T-helper 1 cell (primary cell): ENCODE measurements around the gene PIGH.
A peak's percentile ranks its signal among the peaks of the same experiment; 100 is the strongest.
"Not testable (repeated sequence)": the region's sequence is repeated elsewhere in the genome, so short reads cannot be mapped to it uniquely, and the experiment has no call there.

Experiments used
- DNase-seq, 5 donors: peaks; one replicate each; pipeline ENCODE4 v3.0.0-alpha.2; 2012 to 2020

PIGH gene

DNA sequence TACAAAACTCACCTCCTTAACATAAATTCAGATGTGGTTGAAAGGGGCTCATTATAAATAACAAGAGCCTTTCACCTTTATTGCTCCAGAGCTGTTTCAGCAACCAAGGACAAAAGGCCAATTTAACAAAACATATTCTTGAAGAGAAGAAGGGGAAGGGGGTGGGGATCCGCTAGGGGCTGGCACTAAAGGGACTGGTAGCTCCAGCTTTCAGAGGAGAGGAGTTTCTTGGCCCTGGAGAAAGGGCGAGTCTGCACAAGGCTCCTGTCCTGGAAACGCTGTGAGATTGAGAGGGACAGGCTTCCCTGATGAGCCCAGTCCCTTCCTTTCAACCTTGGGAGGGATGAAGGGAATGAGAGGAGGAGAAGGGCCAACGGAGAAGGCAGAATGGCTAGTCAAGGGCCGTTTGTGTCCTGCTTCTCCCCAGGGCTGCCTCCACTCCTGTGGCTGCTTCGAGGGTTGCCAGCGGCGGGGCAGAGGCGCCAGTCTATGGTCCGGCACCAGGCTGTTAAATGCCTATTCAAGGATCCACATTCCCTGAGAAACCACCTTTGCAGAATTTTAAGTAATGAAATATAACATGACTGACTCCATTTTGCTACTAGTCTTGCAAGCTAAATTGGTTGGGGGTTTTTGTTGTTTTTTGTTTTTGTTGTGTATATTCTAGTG lies 9.7 kb upstream of the PIGH start:
- no peak for DNase-seq

GRCh38 chr14:67607646-67608045 lies 7.6 kb upstream of the PIGH start:
- DNase-seq = no peak

DNA sequence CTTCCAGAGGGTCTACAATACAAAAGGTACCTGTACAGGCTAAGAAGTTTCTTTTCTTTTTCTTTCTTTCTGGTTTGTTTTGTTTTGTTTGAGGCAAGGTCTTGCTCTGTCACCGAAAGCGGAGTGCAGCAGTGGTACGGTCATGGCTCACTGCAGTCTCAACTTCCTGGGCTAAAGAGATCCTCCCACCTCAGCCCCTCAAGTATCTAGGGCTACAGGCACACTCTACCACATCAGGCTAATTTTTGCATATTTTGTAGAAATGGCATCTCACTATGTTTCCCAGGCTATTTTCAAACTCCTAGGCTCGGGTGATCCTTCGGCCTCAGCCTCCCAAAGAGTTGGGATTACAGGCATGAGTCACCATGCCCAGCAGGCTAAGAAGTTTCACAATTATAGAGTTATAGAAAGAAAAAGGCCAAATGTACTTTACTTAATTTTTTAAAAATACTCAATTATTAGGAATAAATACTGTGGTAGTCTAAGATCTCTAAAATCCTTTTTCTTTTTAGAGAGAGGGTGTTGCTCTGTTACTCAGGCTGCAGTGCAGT lies 3.0 kb upstream of the PIGH start:
- no peak for DNase-seq

- no peak for DNase-seq
These were observed 2.0 kb upstream of the PIGH start for GRCh38 chr14:67602076-67602475.

DNA sequence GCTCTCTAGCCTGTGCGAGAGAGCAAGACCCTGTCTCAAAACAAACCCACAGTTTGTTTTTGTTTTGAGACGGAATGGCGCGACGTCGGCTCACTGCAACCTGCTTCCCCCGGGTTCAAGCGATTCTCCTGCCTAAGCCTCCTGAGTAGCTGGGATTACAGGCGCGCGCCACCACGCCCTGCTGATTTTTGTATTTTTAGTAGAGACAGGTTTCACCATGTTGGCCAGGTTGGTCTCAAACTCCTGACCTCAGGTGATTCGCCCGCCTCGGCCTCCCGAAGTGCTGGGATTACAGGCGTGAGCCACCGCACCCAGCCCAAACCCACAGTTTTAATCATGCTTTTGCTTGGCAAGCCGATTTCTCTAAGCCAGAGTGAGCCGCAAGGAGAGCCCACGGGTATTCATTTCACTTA lies 500 bp upstream of the PIGH start:
- not testable (repeated sequence) for DNase-seq

DNA sequence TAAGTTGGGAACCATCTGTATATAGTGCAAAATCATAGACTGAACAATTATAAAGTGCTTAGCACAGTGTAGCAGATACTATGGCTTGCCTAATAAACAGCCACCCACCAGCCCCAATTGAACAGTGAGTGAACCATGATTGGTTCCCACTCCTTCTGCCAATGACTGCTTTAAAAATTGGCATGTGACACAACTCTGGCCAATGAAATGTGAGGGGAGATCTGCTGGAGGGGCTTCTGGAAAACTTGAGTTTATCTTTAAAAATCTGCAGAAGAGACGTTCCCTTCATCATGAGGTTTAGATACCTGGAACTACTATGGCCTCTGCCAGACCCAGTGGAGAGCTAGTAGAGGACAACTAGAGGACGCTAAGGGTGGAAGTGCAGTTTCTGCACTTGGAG lies 4.7 kb downstream of the PIGH start:
- DNase-seq = no peak

GRCh38 chr14:67593650-67594049 lies 6.4 kb downstream of the PIGH start:
- not testable (repeated sequence) for DNase-seq

DNA sequence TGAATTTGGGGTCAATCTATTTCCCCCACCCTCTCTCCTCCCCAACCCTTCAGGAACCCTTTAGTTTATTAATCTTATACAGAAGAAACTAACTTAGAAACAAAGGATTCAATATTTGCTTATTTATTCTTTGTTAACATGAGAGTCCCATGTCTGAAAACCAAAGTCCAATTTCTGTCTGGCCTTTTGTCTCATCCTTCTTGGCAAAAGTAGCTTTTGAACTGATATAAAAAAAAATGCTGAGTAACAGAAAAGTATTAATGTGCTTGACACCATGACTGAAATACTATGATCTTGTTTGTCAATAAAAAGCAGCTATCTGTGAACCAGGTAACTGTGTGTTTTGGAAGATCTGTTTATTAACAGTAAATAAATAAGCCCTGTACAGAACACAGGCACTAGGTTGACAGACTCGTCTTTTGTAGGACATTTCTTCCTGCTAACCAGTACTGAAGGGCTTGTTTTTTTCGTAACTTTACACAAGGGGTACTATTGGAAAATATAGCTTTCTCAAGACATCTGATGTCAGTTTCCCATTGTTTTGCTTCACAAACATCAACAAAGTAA lies 10.8 kb downstream of the PIGH start:
- DNase-seq = no peak

DNA sequence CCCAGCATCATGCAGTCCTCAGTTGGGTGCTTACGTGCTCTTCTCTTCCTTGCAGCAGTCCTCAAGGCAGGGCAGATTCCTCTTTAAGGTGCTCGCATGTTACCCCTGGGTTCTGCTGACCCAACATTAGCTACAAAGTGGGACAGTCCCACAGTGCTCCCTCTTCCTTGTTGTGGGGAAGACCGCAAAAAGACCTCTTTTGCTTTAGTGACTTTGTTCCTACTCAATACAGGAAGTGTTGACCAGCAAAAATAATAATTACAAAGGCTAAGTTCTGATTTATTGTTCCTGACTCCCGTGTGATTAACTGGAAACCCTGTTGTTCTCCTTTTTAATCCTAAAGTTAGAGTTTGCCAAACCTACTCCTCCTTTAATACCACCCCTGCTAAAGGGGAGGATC lies 13.7 kb downstream of the PIGH start:
- no peak for DNase-seq

GRCh38 chr14:67584978-67585377 lies 15.1 kb downstream of the PIGH start:
- no peak for DNase-seq

- peak in 1 of 5 donors; percentile 29 for DNase-seq
These were observed 16.1 kb downstream of the PIGH start for GRCh38 chr14:67583711-67584644.

GRCh38 chr14:67582061-67582460 lies 18.0 kb downstream of the PIGH start:
- no peak for DNase-seq

DNA sequence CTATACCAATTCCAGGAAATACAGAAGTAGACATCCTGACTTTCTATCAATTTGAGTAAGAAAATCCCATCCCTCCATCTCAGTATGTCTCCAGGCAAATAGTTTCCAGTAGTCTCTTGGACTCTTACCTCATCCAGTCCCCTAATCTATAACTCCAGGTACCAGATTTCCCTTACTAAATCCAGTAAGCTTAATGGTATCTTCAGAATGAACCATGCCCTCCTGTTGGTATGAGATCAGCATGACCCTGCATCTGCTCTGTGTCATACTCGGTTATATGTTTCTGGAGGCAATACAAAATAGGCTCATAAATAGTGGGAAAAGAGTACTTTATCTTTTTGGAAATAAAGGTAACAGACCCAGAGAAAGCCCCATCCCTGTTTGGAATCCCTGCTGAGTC lies 18.4 kb downstream of the PIGH start:
- DNase-seq = no peak

DNA sequence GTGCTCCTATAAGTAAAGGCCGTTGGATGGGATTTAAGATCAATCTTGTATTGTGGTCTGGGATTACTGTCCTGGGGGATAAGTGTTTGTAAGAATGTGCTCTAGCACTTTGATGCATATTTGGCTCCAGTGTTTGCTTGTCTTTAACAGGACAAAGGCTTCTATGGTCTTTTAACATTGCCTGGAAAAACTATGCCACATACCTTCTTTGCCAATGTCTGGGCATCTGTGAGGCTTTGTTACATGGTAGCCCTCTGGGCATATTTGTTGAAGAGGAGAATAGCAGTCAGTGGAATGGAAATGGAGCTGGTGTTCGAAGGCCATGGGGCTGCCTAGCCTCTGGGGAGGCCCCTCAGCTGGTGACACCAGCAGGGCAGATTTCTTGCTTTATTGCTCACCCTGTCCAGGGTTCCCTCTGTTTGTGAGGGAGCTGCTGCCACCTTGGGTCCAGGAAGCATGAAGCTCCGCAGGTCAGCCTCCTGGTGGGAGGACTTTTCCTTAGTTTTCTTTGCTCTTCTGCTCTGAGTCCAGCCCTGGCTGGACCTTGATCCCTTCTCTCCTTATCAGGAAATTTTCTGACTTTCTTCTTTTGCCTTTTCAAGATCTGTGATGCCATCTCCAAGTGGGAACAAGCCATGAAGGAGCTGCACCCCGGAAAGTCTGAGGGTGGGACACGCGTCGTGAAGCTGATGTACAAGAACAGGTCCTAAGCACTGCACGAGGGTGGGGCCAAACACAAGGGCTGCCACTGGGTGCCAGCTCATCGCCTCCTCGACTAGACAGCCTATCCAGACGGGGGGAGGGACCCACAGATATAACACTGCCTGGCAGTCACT lies 19.5 kb downstream of the PIGH start:
- no peak for DNase-seq

DNA sequence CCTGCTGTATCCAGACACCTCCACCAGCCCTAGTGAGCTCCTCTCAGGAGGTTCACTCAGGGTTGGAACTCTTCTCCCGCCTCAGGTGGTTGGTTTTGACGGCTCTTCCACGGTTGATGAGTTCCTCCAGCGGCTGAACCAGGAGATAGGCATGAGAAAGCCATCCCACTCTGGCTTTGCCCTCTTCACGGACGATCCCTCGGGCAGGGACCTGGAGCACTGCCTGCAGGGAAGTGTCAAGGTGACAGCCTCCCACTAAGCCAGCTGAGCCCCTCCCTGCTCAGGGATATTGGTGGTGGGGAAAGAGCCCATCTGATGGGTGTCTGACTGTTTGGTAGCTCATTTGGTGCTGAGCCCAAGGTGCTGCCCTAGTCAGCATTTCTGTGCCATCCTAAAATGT lies 20.4 kb downstream of the PIGH start:
- no peak for DNase-seq

DNA sequence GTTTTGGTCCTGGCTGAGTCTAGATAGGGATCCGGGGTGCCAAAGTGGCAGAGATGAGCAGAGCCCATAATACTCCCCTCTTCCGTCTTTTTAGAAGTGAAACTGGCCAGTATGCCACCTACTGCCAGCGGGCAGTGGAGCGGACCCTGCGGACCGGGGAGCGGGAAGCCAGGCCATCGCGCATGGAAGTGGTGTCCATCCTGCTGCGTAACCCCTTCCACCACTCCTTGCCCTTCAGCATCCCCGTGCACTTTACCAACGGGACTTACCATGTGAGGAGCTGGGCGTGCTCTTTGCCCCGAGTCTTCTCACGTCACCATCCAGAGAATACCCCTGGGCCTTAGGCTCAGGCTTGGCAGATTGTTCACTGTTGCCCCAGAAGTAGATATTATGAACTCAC lies 21.0 kb downstream of the PIGH start:
- no peak for DNase-seq

DNA sequence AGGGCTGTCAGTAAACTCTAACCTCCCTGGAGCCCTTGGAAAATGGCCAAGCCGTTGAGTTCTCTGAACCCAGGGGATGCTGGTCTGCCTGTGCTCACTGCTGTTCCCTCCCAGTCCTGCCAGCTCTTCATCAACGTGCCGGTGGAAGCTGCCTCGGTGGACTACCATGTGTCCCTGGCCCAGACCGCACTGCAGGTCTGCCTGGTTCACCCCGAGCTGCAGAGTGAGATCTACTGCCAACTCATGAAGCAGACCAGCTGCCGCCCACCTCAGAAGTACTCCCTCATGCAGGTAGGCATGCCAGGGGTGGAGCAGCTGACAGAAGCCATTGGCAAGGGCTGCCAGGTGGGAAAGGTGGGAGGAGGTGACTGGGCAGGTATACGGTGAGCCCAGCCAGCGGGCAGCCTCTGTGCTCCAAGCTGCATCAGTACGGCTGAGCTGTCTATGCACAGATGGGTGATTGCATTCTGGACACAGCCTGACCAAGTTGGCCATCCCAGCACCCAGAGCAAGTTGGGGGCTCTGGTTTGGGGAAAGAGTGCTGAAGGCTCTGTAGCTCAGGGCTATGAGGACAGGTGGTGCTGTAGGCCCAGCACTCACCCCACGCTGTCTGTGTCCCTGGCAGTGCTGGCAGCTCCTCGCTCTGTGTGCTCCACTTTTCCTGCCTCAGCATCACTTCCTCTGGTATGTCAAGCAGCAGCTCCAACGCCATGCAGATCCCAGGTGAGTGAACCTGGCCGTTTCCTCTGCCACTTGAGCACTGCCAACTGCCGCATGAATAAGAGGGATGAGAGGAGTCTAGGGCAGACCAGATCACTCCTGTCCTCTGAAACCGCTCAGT lies 21.9 kb downstream of the PIGH start:
- no peak for DNase-seq

DNA sequence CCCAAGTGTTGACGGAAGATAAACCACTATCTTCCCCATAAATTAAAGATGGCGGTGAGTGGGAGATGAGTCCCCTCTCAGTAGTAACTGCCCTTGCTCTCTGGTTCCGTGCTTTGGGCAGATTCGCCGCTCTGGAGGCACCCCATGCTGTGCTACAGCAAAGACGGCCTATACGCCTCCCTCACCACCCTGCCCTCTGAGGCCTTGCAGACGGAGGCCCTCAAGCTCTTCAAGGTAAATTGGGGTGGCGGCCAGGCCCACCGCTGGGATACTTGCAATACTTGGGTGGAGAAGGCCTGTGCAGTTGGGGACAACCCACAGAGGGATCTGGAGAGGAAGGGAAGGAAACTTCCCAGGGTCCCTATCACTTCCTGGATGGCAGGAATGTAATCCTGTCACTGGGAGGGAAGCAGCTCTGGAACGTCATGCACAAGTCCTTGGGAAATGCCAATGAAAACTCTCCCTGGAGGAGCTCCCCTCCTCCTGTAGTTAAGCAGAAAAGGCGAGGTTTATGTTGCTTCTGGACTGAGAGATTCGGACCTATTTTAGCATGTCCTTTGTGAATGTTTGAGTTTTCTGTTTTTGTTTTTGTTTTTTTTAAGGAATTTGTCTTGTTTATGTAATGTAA lies 22.8 kb downstream of the PIGH start:
- DNase-seq = no peak

DNA sequence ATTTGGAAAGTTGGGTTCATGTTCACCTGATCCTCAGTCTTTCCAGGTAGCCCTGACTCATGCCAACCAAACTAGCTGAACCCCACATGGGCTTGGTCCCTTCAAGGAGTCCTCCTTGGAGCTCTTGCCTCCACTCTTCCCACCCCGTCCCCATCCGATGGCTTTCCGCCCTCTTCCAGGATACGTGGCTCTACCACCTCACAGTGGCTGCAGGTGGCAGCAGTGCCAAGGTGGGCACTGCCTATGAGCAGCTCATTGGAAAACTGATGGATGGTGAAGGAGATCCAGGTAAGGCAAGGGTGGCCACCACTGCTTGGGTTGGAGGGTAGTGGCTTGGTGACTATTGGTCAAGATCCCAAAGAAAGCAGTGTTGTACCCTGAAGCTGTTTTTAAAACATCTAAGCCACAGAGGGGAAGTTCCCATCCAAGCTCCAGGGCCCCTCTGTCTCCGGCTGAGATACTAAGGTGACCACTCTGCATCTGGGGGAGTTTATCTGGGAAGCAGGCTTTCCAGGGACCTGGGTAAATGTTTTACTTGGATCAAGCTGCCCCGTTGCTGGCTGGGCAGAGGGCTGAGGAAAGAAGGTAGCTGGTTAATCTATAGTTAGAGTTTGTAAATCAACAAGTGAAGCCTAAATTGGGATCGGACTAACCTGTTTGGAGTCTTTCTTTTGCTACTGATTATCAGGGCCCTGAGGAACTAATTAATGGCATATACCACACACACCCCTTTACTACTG lies 23.7 kb downstream of the PIGH start:
- no peak for DNase-seq

DNA sequence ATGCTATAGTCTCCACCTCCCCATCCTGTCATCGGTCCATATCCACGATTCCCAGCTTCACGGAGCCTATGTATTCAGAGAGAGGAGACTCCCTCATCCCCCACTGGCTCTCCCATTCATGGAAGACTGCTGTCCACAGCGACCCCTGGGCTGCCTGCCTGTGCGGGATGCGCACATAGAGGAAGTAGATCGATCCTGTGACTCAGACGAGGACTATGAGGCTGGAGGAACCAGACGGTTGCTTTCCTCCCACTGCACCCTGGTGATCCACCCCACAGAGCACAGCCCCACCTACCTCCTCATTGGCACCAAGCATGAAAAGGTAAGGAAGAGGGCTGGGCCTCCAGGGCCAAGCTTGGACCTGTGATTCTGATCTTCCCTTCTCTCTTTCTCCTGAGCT lies 24.4 kb downstream of the PIGH start:
- no peak for DNase-seq
